NT2/D1 (cell line): ENCODE measurements around the gene FAM47E.

Experiments
- DNase-seq: peaks from one replicate; pipeline ENCODE4 v3.0.0-alpha.2; 2011; ENCODE audit warnings: low read depth, low spot score
- H3K27me3 ChIP-seq: 2 replicates; pipeline ENCODE4 v1.6.0; 2011; ENCODE audit warnings: mild to moderate bottlenecking; ENCODE audit not compliant: insufficient read length, insufficient read depth
- H3K36me3 ChIP-seq: 2 replicates; pipeline ENCODE4 v1.6.1; 2011; ENCODE audit warnings: mild to moderate bottlenecking, low read length, mixed read lengths; ENCODE audit not compliant: insufficient read depth, insufficient read length
- H3K4me1 ChIP-seq: 2 replicates; pipeline ENCODE4 v1.5.1; 2011; ENCODE audit not compliant: insufficient read depth, insufficient read length
- H3K4me3 ChIP-seq: 2 replicates; pipeline ENCODE4 v1.5.1; 2011; ENCODE audit warnings: low read depth; ENCODE audit not compliant: insufficient read length
- H3K9ac ChIP-seq: 2 replicates; pipeline ENCODE4 v1.6.0; 2011; ENCODE audit warnings: low read depth; ENCODE audit not compliant: insufficient read length
- H3K9me3 ChIP-seq: 2 replicates; pipeline ENCODE4 v1.5.1; 2011; ENCODE audit warnings: mild to moderate bottlenecking, low read length; ENCODE audit not compliant: insufficient read depth
- SUZ12 ChIP-seq: IDR thresholded peaks from 2 replicates; pipeline ENCODE4 v1.6.1; 2011; ENCODE audit not compliant: insufficient read length, insufficient read depth; ENCODE audit errors: extremely low read depth
- YY1 ChIP-seq: IDR thresholded peaks from 2 replicates; pipeline ENCODE4 v1.6.1; 2011; ENCODE audit not compliant: insufficient read length, insufficient read depth
- ZNF274 ChIP-seq: IDR thresholded peaks from 2 replicates; pipeline ENCODE4 v1.6.1; 2011; ENCODE audit warnings: mild to moderate bottlenecking, low read depth, low read length

FAM47E gene

GRCh38 chr4:76260571-76260970 lies 9.1 kb downstream of the FAM47E start:
- H3K9ac ChIP-seq: no peak overlapping the region
- no peaks in the 10 kb centered on the region for H3K27me3 ChIP-seq
- H3K9me3 ChIP-seq: no peaks in the 10 kb centered on the region
- no peaks in the 10 kb centered on the region for H3K4me1 ChIP-seq
- no peaks in the 10 kb centered on the region for H3K36me3 ChIP-seq
- no peak for TF ChIP-seq SUZ12
- TF ChIP-seq YY1: no peak
- no peak for TF ChIP-seq ZNF274
- no peak overlapping the region for H3K4me3 ChIP-seq
- DNase-seq: no peak

GRCh38 chr4:76265631-76266218 lies 14.2 kb downstream of the FAM47E start:
- no peak for DNase-seq
- Histone ChIP-seq H3K4me1 (no peaks in the 10 kb centered on the region), H3K9me3 (no peaks in the 10 kb centered on the region), H3K36me3 (no peaks in the 10 kb centered on the region), H3K4me3 (no peak overlapping the region), H3K27me3 (no peaks in the 10 kb centered on the region), H3K9ac (no peak overlapping the region)
- TF ChIP-seq ZNF274 (no peak), YY1 (no peak), SUZ12 (no peak)

- no peaks in the 10 kb centered on the region for H3K4me1 ChIP-seq
- no peaks in the 10 kb centered on the region for H3K9me3 ChIP-seq
- no peak overlapping the region for H3K4me3 ChIP-seq
- no peaks in the 10 kb centered on the region for H3K27me3 ChIP-seq
- no peak for TF ChIP-seq SUZ12
- TF ChIP-seq YY1: no peak
- TF ChIP-seq ZNF274: no peak
- no peaks in the 10 kb centered on the region for H3K36me3 ChIP-seq
- no peak overlapping the region for H3K9ac ChIP-seq
- DNase-seq: no peak
Observed at GRCh38 chr4:76266627-76267026, 15.1 kb downstream of the FAM47E start.

GRCh38 chr4:76267811-76268210 lies 16.3 kb downstream of the FAM47E start:
- no peaks in the 10 kb centered on the region for H3K9me3 ChIP-seq
- H3K9ac ChIP-seq: no peak overlapping the region
- TF ChIP-seq ZNF274: no peak
- no peak for TF ChIP-seq SUZ12
- no peak for TF ChIP-seq YY1
- H3K4me3 ChIP-seq: no peak overlapping the region
- no peaks in the 10 kb centered on the region for H3K27me3 ChIP-seq
- DNase-seq: no peak
- no peaks in the 10 kb centered on the region for H3K36me3 ChIP-seq
- H3K4me1 ChIP-seq: no peaks in the 10 kb centered on the region

GRCh38 chr4:76270244-76271175 lies 19.0 kb downstream of the FAM47E start:
- H3K9me3 ChIP-seq: no peaks in the 10 kb centered on the region
- no peaks in the 10 kb centered on the region for H3K27me3 ChIP-seq
- H3K36me3 ChIP-seq: no peaks in the 10 kb centered on the region
- H3K4me1 ChIP-seq: no peaks in the 10 kb centered on the region
- DNase-seq: no peak
- TF ChIP-seq ZNF274: no peak
- TF ChIP-seq YY1: no peak
- no peak for TF ChIP-seq SUZ12
- no peak overlapping the region for H3K4me3 ChIP-seq
- H3K9ac ChIP-seq: no peak overlapping the region

- H3K4me3 ChIP-seq: no peak overlapping the region
- TF ChIP-seq SUZ12 (no peak), ZNF274 (no peak), YY1 (no peak)
- no peaks in the 10 kb centered on the region for H3K36me3 ChIP-seq
- no peak for DNase-seq
- H3K9ac ChIP-seq: no peak overlapping the region
- no peaks in the 10 kb centered on the region for H3K27me3 ChIP-seq
- no peaks in the 10 kb centered on the region for H3K4me1 ChIP-seq
- no peaks in the 10 kb centered on the region for H3K9me3 ChIP-seq
Observed at GRCh38 chr4:76271248-76271647, 19.7 kb downstream of the FAM47E start.

GRCh38 chr4:76272073-76272472 lies 20.6 kb downstream of the FAM47E start:
- no peak overlapping the region for H3K9ac ChIP-seq
- no peaks in the 10 kb centered on the region for H3K9me3 ChIP-seq
- no peaks in the 10 kb centered on the region for H3K27me3 ChIP-seq
- no peaks in the 10 kb centered on the region for H3K4me1 ChIP-seq
- no peaks in the 10 kb centered on the region for H3K36me3 ChIP-seq
- DNase-seq: no peak
- no peak overlapping the region for H3K4me3 ChIP-seq
- TF ChIP-seq ZNF274: no peak
- no peak for TF ChIP-seq SUZ12
- no peak for TF ChIP-seq YY1
